Esophagus muscularis mucosa (tissue), 3 donors: Measurements from ENCODE around the gene NFKB2.

ENCODE experiments used
- CTCF ChIP-seq, 3 experiments: fragments of 200-600 bp in 2 of 3; fragments of 450-650 bp in 1 of 3; sonication (generic) in 2 of 3; IDR thresholded peaks; one replicate each; pipeline ENCODE4 v1.5.1; 2017 to 2019; ENCODE audit warnings: antibody characterized with exemption in 3 of 3, mild to moderate bottlenecking in 2 of 3, moderate library complexity in 1 of 3
- POLR2AphosphoS5 ChIP-seq, 2 donors: sonication (generic); formaldehyde crosslinking; IDR thresholded peaks; one replicate each; pipeline ENCODE4 v1.6.1; 2017; ENCODE audit warnings: antibody characterized with exemption in 2 of 2

- TF ChIP-seq POLR2AphosphoS5 (IDR thresholded peaks at IDR 0.05) (no peak), CTCF (IDR thresholded peaks at IDR 0.05) (no peak)
These were observed 5.6 kb upstream of the NFKB2 start for GRCh38 chr10:102389894-102390293.
